Occipital lobe (tissue), 2 donors: Measurements from ENCODE around the gene PDXDC1. TPM values are rescaled to one million over a fixed set of nuclear protein-coding genes. Genes with fewer than 3 reads are reported as not detected.
"Not testable (repeated sequence)": the region's sequence is repeated elsewhere in the genome, so short reads cannot be mapped to it uniquely, and the experiment has no call there.

Source experiments
- DNase-seq: peaks from one replicate; lab custom pipeline; 2025; lab: John Stamatoyannopoulos, UW
- total RNA-seq: library from RNA; depleted of rRNA; stranded (reverse); fragments of >200 nt; gene quantifications from one replicate; pipeline ENCODE4 v1.2.3, GENCODE V29; 2014

The PDXDC1 gene
- 54.1 TPM for total RNA-seq

GRCh38 chr16:14974656-14975417, at the start of gene PDXDC1:
Gene PDXDC1, plus strand, starts transcription at chr16:14975026. Its CDS starts 174 bp downstream, at chr16:14975200.
- peak; percentile 93 for DNase-seq

GRCh38 chr16:14928064-14928714, 46.6 kb upstream of the PDXDC1 start:
- DNase-seq: not testable (repeated sequence)

- not testable (repeated sequence) for DNase-seq
These were observed 45.6 kb upstream of the PDXDC1 start for GRCh38 chr16:14929176-14929575.

- DNase-seq: not testable (repeated sequence)
These were observed 44.6 kb upstream of the PDXDC1 start for GRCh38 chr16:14930246-14930645.

GRCh38 chr16:14930971-14931370, 43.9 kb upstream of the PDXDC1 start:
- DNase-seq: not testable (repeated sequence)

- DNase-seq: not testable (repeated sequence)
These were observed 42.0 kb upstream of the PDXDC1 start for GRCh38 chr16:14932581-14933375.

GRCh38 chr16:14937143-14937542, 37.7 kb upstream of the PDXDC1 start, which contains the start of gene NPIPA1:
Gene NPIPA1, plus strand, starts transcription at chr16:14937443. Its CDS starts 0 bp downstream, at chr16:14937443.
- not testable (repeated sequence) for DNase-seq

- not testable (repeated sequence) for DNase-seq
These were observed 36.8 kb upstream of the PDXDC1 start for GRCh38 chr16:14937994-14938393.

GRCh38 chr16:14942686-14943085, 32.1 kb upstream of the PDXDC1 start:
- not testable (repeated sequence) for DNase-seq

GRCh38 chr16:14955546-14956231, 19.1 kb upstream of the PDXDC1 start:
- no peak for DNase-seq

GRCh38 chr16:14957576-14958322, 17.1 kb upstream of the PDXDC1 start:
- DNase-seq: no peak

- no peak for DNase-seq
These were observed 16.6 kb upstream of the PDXDC1 start for GRCh38 chr16:14958323-14958600.

GRCh38 chr16:14958970-14959369, 15.9 kb upstream of the PDXDC1 start:
- no peak for DNase-seq

GRCh38 chr16:14961405-14962186, 13.2 kb upstream of the PDXDC1 start:
- no peak for DNase-seq

GRCh38 chr16:14963281-14964173, 11.3 kb upstream of the PDXDC1 start:
- no peak for DNase-seq

GRCh38 chr16:14965328-14965727, 9.5 kb upstream of the PDXDC1 start:
- no peak for DNase-seq

GRCh38 chr16:14969795-14970194, 5.0 kb upstream of the PDXDC1 start:
- not testable (repeated sequence) for DNase-seq

- not testable (repeated sequence) for DNase-seq
These were observed 3.1 kb upstream of the PDXDC1 start for GRCh38 chr16:14971621-14972228.
